ENCODE measurements around the gene ATF3.
"Not testable (repeated sequence)": the region's sequence is repeated elsewhere in the genome, so short reads cannot be mapped to it uniquely, and the experiment has no call there.

The ATF3 gene

GRCh38 chr1:212655668-212656440 lies 47.3 kb downstream of the ATF3 start:
- DNase-seq = no peak

- no peak for DNase-seq
Measured at GRCh38 chr1:212656730-212657129, 48.2 kb downstream of the ATF3 start.

DNA sequence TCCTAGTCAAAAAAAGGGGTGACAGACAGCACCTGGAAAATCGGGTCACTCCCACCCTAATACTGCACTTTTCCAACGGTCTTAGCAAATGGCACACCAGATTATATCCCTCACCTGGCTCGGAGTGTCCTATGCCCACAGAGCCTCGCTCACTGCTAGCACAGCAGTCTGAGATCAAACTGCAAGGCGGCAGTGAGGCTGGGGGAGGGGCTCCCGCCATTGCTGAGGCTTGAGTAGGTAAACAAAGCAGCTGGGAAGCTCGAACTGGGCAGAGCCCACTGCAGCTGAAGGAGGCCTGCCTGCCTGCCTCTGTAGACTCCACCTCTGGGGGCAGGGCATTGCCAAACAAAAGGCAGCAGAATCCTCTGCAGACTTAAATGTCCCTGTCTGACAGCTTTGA lies 49.7 kb downstream of the ATF3 start:
- DNase-seq = not testable (repeated sequence)

DNA sequence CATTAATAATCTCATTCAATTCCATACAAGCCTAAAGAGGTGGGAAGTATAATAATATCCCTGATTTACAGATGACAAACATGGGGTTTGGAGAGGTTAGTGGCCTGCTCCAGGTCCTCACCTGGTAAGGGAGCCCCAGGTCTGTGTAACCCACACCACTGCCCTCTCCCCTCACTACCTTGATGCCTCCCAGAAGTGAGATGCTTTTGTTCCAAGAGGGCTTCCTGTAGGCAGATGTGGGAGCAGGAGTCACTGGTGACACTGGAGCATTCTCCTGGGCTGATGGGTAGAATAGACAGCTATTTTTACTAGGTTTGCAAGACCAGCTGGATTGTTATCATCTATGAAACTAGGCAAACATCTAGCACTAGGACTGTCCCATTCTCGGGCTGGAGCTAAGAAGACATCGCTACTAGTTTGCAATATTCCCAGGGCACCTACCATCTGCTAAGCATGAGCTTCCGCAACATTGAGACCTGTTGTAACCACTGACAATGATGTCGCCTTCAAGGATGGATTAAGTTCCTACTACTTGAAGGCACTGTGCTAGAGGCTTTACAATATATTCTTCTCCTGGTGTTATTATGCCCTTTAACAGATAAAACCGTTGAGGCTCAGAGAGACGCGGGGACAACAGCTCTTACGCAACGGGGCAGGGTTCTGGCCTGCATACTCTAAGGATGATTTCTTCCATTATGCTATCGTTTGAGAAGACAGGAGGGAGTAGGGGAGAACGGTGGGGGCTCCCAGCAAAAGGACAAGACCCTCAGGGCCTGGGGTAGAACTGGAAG lies 56.0 kb downstream of the ATF3 start:
- no peak for DNase-seq

DNA sequence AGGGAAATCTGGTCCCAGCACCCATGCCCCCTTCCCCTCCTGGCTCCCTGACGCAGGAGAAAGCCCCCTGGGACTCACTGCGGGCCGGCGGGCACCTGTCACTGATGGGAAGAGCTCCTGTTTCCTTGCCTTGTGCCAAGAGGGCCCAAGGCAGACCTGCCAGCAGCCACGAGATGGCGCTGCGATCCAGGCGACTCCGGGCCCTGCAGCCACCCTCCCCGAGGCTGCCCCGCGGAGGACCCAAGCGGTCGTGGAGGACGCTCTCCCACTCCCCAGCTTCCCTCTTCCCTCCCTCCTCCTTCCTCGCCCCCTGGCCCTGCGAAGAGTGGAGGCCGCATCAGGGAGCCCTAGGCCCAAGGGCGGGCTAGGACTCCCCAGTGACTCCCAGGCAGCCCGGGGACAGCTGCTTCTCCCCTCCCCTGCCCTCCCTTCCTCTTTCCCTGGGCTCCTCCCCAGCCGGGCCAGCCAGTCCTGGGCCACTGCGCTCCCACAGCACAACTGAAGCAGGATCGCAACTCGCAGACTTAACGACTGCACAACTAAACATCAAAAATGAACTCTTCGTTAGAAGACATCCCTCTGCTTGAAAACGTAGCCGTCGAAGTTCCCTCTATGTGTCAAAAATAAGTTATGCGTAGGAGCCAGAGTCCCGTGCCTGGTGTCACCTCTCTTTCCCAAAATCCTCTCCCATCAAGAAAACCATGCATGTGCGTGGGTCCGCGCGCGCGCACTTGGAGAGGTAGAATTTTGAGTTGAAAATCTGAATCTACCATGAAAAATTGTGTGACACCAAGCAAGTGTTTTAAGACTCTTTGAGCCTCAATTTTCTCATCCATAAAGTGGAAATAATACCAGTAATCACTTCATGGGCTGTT lies 56.9 kb downstream of the ATF3 start:
- peak; percentile 73 for DNase-seq

GRCh38 chr1:212666116-212666775 lies 57.7 kb downstream of the ATF3 start:
- DNase-seq = no peak

- no peak for DNase-seq
Measured at GRCh38 chr1:212667223-212668139, 58.9 kb downstream of the ATF3 start.

- DNase-seq = no peak
Measured at GRCh38 chr1:212668477-212668876, 59.9 kb downstream of the ATF3 start.

GRCh38 chr1:212669102-212669501 lies 60.5 kb downstream of the ATF3 start:
- no peak for DNase-seq

GRCh38 chr1:212669600-212669999 lies 61.0 kb downstream of the ATF3 start:
- no peak for DNase-seq

DNA sequence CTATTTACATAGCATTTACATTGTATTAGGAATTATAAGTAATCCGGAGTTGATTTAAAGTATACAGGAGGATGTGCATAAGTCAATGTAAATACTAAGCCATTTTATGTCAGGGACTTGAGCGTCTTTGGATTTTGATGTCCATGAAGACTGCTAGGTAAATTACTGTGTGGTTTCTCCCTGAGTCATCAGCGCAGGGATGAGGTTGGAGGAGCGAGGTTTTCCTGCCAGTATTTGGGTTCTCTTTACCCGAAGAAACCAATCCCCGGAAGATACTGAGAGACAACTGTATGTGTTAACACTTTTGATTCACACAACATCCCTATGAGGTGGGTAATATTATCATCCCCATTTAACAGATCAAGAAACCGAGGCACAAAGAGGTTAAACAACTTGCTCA lies 61.7 kb downstream of the ATF3 start:
- DNase-seq = no peak

Data from activated T-cell treated with anti-CD3 and anti-CD28 coated beads for 4 hours (primary cell).